Renal pelvis (tissue), 12 donors: Measurements from ENCODE around the gene NEMP1. TPM values are rescaled to one million over a fixed set of nuclear protein-coding genes. Genes with fewer than 3 reads are reported as not detected.
"Not testable (repeated sequence)": the region's sequence is repeated elsewhere in the genome, so short reads cannot be mapped to it uniquely, and the experiment has no call there.

Source experiments
- DNase-seq: peaks from one replicate; pipeline ENCODE4 v3.0.0-alpha.2; 2013
- long read RNA-seq, 16 experiments: transcript quantifications; one replicate each; lab custom pipeline, GENCODE V29; 2026
- polyA plus RNA-seq, 3 donors: library from polyadenylated mRNA; unstranded; fragments of 120-200 nt; gene quantifications; one replicate each; pipeline ENCODE4 v1.2.1, GENCODE V29; 2013; ENCODE audit not compliant: insufficient read length in 3 of 3

NEMP1 gene
- 10 to 100 TPM; 22.1 to 35.0 (median 27.9) TPM for polyA plus RNA-seq
- long read RNA-seq, donor 1, full-length matches to known transcripts: 1 of 1 reads
- long read RNA-seq, donor 1, partial matches to known transcripts: 0 of 1 reads
- long read RNA-seq, donor 1, other reads (novel, unspliced or antisense): 0 of 1 reads
- long read RNA-seq, donor 2, full-length matches to known transcripts: 5 of 5 reads
- long read RNA-seq, donor 2, partial matches to known transcripts: 0 of 5 reads
- long read RNA-seq, donor 2, other reads (novel, unspliced or antisense): 0 of 5 reads
- long read RNA-seq, donor 3, full-length matches to known transcripts: 1 of 1 reads
- long read RNA-seq, donor 3, partial matches to known transcripts: 0 of 1 reads
- long read RNA-seq, donor 3, other reads (novel, unspliced or antisense): 0 of 1 reads
- long read RNA-seq, donor 4, full-length matches to known transcripts: 2 of 2 reads
- long read RNA-seq, donor 4, partial matches to known transcripts: 0 of 2 reads
- long read RNA-seq, donor 4, other reads (novel, unspliced or antisense): 0 of 2 reads
- long read RNA-seq, donor 5, full-length matches to known transcripts: 1 of 1 reads
- long read RNA-seq, donor 5, partial matches to known transcripts: 0 of 1 reads
- long read RNA-seq, donor 5, other reads (novel, unspliced or antisense): 0 of 1 reads
- long read RNA-seq, donor 6, full-length matches to known transcripts: 4 of 4 reads
- long read RNA-seq, donor 6, partial matches to known transcripts: 0 of 4 reads
- long read RNA-seq, donor 6, other reads (novel, unspliced or antisense): 0 of 4 reads
- long read RNA-seq, donor 7: 0 reads
- long read RNA-seq, donor 8, partial matches to known transcripts: 0 of 1 reads
- long read RNA-seq, donor 8, other reads (novel, unspliced or antisense): 0 of 1 reads
- long read RNA-seq, donor 9, full-length matches to known transcripts: 3 of 3 reads
- long read RNA-seq, donor 9, partial matches to known transcripts: 0 of 3 reads
- long read RNA-seq, donor 9, other reads (novel, unspliced or antisense): 0 of 3 reads
- long read RNA-seq, donor 10, full-length matches to known transcripts: 2 of 2 reads
- long read RNA-seq, donor 10, partial matches to known transcripts: 0 of 2 reads
- long read RNA-seq, donor 10, other reads (novel, unspliced or antisense): 0 of 2 reads
- long read RNA-seq, donor 11, full-length matches to known transcripts: 2 of 2 reads
- long read RNA-seq, donor 11, partial matches to known transcripts: 0 of 2 reads
- long read RNA-seq, donor 11, other reads (novel, unspliced or antisense): 0 of 2 reads
- long read RNA-seq, donor 12, full-length matches to known transcripts: 4 of 9 reads
- long read RNA-seq, donor 12, partial matches to known transcripts: 5 of 9 reads
- long read RNA-seq, donor 12, other reads (novel, unspliced or antisense): 0 of 9 reads
- long read RNA-seq, donor 13: 0 reads
- long read RNA-seq, donor 14: 0 reads
- long read RNA-seq, donor 15, full-length matches to known transcripts: 3 of 56 reads
- long read RNA-seq, donor 15, partial matches to known transcripts: 38 of 56 reads
- long read RNA-seq, donor 15, other reads (novel, unspliced or antisense): 15 of 56 reads
- long read RNA-seq, donor 16, full-length matches to known transcripts: 2 of 2 reads
- long read RNA-seq, donor 16, partial matches to known transcripts: 0 of 2 reads
- long read RNA-seq, donor 16, other reads (novel, unspliced or antisense): 0 of 2 reads

- peak; percentile 100 for DNase-seq
These were observed at the start of gene NEMP1 for GRCh38 chr12:57078519-57079404. NEMP1 (minus strand) TSS chr12:57078791; CDS start chr12:57078745, 46 bp downstream.

GRCh38 chr12:57127726-57128518 lies 49.3 kb upstream of the NEMP1 start, which contains the start of gene LRP1:
LRP1 (plus strand) TSS chr12:57128483; CDS start chr12:57128965, 482 bp downstream.
- peak; percentile 85 for DNase-seq

DNA sequence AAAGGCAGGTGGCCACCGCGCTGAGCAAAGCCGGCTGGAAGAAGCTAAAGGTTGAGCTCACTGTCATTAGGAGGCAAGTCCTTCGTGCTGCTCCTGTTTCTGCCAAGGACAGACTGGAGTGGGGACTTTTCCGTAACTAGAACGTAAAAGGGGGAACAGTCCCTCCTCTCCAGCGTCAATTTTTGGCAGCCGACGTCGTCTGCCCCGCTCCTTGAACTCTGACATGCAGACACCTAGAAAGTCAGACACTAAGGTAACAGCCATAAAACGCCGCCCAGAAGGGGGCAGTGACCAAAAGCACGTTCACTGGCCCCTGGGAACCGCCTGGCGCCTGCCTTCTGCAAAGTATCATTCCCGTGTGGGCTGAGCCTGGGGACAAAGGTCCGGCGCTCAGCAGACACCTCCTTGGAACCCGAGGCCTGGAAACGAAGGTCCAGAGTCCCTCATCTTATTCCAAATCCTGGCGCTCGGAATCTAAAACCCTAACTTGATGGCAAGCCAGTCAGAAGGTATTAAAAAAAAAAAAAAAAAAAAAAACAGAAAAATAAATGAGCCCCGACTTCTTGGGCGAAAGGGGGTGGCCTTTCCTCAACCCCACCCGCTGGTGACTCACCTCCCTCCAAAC lies 48.6 kb upstream of the NEMP1 start:
- peak; percentile 51 for DNase-seq

GRCh38 chr12:57126561-57126960 lies 48.0 kb upstream of the NEMP1 start:
- no peak for DNase-seq

DNA sequence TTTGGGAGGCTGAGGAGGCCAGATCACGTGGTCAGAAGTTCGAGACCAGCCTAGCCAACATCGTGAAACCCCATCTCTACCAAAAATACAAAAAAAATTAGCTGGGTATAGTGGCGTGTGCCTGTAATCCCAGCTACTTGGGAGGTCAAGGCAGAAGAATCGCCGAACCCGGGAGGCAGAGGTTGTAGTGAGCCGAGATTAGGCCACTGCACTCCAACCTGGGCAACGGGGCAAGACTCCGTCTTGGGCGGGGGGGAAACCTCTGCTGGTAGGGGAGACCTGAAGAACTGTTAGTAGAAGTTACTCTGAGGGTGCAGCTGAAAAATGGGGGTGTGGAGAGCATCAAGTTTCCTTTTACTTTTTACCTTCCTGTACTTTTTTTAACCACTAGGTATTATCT lies 47.5 kb upstream of the NEMP1 start:
- DNase-seq: no peak

GRCh38 chr12:57124261-57124877 lies 45.8 kb upstream of the NEMP1 start:
- DNase-seq: peak; percentile 68

GRCh38 chr12:57123813-57124212 lies 45.2 kb upstream of the NEMP1 start:
- no peak for DNase-seq

DNA sequence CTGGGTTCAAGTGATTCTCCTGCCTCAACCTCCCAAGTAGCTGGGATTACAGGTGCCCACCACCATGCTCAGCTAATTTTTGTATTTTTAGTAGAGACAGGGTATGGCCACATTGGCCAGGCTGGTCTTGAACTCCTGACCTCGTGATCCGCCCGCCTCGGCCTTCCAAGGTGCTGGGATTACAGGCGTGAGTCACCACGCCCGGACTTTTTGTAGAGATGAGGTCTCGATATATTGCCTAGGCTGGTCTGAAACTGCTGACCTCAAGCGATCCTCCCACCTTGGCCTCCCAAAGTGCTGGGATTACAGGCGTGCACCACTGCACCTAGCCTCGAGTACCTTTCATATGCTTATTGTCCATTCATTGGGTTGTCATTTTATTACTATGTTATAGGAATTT lies 42.1 kb upstream of the NEMP1 start:
- not testable (repeated sequence) for DNase-seq

DNA sequence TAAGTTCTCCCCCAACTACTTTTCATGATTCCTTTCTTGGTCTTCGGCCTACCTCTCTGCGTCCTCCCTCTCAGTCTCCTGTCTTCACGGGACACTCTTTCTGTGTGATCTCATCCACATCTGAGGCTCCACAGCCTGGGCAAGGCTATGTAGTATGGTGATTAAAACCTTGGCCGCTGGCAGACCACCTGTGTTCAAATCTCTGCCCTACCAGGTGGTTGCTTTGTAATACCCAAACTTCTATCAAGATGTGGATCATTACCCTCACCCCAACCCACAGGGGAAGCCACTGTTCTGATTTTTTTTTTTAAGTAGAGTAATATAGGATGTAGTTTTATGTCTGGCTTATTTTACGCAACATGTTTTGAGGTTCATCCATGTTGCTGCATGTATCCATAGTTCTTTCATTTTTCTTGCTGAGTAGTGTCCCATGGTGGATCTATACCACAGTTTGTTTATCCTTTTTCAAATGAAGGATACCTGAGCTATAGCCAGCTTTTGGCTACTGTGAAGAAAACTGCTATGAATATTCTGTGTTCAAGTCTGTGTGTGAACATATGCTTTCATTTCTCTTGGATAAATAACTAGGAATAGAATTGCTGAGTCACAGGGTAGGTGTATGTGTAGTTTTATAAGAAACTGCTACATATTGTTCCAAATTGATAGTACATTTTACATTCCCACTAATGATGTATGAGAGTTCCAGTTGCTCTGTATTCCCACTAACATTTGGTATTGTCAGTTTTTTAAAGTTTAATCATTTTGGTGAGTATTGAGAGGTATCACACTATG lies 40.9 kb upstream of the NEMP1 start:
- no peak for DNase-seq

DNA sequence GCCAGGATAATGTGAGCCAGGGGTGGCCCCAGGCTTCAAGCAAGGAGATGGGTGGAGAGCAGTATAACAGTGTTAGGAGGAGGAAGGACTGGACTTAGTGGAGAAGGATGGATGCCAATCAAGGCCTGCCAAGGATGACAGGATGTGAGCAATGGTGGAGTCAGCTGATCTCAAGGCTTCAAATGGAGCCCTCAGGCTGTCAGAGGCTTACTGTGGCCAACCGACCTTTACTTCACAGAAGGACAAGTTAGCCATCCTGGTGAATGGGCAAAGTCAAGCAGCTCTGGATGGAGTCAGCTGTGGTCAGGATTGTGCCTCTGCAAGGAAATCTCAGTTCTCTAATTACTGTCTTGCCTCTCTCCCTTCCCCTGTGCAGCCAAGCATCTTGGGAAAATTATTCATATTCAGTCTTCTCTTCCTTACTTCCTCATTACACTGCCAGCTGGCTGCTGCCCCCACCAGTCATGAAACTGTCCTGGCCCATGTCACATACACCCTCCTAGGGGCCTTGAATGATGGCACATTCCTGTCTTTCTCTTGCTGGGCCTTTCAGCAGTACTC lies 40.2 kb upstream of the NEMP1 start:
- DNase-seq: no peak

- DNase-seq: no peak
These were observed 38.1 kb upstream of the NEMP1 start for GRCh38 chr12:57116580-57117281.

DNA sequence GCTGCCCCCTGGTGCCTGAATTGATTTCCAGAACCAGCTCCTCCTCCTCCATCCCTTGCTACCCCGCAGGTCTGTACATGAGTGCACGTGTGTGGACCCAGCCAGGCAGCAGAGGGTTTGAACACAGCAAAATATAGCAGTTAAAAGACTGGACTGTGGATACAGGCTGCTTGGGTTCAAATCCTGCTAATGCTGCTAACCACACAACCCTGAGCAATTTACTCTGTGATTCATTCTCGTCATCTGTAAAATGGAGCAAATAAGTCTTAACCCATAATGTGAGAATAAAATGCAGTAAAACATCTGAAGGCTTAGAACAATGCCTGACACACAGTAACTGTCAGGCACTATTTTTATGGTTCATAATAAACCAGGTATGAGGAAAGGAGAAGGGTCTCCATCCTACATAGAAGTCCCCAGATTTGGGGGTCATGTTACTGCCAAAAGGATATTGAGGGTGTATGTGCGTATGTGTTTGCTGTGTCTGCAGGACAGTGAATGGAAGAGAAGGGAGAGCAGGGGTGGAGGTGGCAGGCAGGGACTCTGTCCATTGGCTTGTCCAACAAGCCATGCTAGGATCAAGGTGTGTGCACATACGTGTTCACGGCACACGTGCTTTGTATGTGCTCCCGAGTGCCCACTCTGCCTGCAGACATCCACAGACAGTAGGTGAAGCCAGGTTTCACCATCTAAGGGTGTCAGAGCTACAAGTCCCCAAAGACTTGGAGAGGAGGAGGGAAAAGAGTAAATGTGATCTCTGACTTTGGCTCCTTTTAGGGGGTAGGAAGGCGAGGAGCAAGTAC lies 34.1 kb upstream of the NEMP1 start:
- DNase-seq: no peak

DNA sequence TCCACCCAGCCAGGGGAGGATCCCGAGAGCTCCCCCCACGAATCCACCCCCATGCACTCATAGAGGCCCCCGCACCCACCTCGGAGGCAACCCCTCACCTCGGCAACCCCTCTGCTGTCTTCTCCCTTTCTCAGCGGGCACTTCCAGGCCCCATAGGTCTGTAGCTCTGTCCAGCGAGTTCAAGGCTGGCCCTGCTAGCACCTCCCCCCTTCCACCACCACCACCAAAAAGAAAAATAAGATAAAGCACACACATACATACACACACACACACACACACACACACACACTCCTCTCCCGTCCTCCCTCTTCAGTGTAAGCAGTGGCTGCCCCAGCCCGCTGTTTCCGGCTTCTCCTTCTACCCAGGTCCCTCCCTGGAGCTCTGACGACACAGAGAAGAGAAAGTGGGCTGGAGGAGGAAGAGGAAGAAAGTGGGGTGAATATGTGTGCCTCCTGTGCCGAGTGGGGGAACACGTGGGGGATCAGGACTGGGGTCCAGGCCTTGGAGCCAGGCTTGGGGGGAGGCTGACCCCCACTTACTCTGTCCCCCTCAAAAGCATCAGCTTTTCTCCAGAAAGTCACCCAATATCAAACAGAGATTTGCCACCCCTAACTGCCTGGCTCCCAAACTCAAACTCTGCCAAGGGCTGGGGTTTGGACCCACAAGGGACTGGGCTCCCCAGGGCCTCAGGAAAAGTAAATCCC lies 32.6 kb upstream of the NEMP1 start, which contains the start of gene STAT6:
Gene STAT6 (minus strand): TSS at position 332 of the 704 bp plus-strand sequence. CDS start 3,084 bp downstream, outside the sequence.
- DNase-seq: peak; percentile 79
